Activated T-helper 2 cell treated with anti-CD3 and anti-CD28 coated beads, Interferon-gamma antibody, Interleukin-2, Interleukin-4, amounts not matched to agents 10 μg/mL and 5 μg/mL and 100 μg/mL, durations not matched to agents 14 hours and 24 hours and 36 hours (primary cell): ENCODE results near the gene AGPAT4. TPM values are rescaled to one million over a fixed set of nuclear protein-coding genes. Genes with fewer than 3 reads are reported as not detected.

Experiments
- DNase-seq: peaks from one replicate; pipeline ENCODE4 v3.0.0; 2021; ENCODE audit warnings: low spot score
- H3K27ac Mint-ChIP-seq: one replicate; pipeline ENCODE4 v1.8.0; 2021; ENCODE audit warnings: mixed read lengths
- H3K27me3 Mint-ChIP-seq: one replicate; pipeline ENCODE4 v1.8.0; 2021; ENCODE audit warnings: low read depth, mixed read lengths
- H3K36me3 Mint-ChIP-seq: one replicate; pipeline ENCODE4 v1.8.0; 2021; ENCODE audit warnings: low read depth, mixed read lengths
- H3K4me1 Mint-ChIP-seq: one replicate; pipeline ENCODE4 v1.8.0; 2021; ENCODE audit warnings: low read depth, mixed read lengths
- H3K4me3 Mint-ChIP-seq: one replicate; pipeline ENCODE4 v1.8.0; 2021; ENCODE audit warnings: low read depth, mild to moderate bottlenecking, moderate library complexity, mixed read lengths
- H3K9me3 Mint-ChIP-seq: one replicate; pipeline ENCODE4 v1.8.0; 2021; ENCODE audit warnings: mixed read lengths
- intact Hi-C: fragments of 100-400 bp; cut with micrococcal nuclease; formaldehyde crosslinking; loops from one replicate; pipeline ENCODE4 v1.15.1; 2023
- total RNA-seq: library from RNA; stranded (reverse); gene quantifications from 2 replicates; pipeline ENCODE4 v1.2.3, GENCODE V29; 2022

Gene AGPAT4
- total RNA-seq, 1 donor from 2014 or later, result 7.3 TPM

GRCh38 chr6:161274488-161274858 lies 612 bp upstream of the AGPAT4 start:
- DNase-seq, result no peak
- H3K27ac Mint-ChIP-seq, result peak overlapping the region; percentile 94
- peaks cover 10% of the 10 kb centered on the region for H3K27me3 Mint-ChIP-seq
- H3K36me3 Mint-ChIP-seq, result peaks cover 6% of the 10 kb centered on the region
- peaks cover 28% of the 10 kb centered on the region for H3K4me1 Mint-ChIP-seq
- H3K4me3 Mint-ChIP-seq, result peak overlapping the region; percentile 90
- intact Hi-C loops, result loop anchor here (1.0 to 5.0 kb wide), 3 partner anchors 38 to 187 kb away; no protein-coding TSS in a partner anchor
- no peaks in the 10 kb centered on the region for H3K9me3 Mint-ChIP-seq

- Mint-ChIP-seq H3K27ac (peak overlapping the region; percentile 94), H3K9me3 (no peaks in the 10 kb centered on the region), H3K27me3 (peaks cover 10% of the 10 kb centered on the region), H3K36me3 (peaks cover 6% of the 10 kb centered on the region), H3K4me3 (peak overlapping the region; percentile 90), H3K4me1 (peaks cover 32% of the 10 kb centered on the region)
- intact Hi-C loops, result loop anchor here (1.0 to 5.0 kb wide), 2 partner anchors 186 to 282 kb away; partner anchors contain the start of gene MAP3K4
- DNase-seq, result peak; percentile 44
These were observed 548 bp downstream of the AGPAT4 start for GRCh38 chr6:161273274-161273751.

GRCh38 chr6:161272635-161273273 lies 1.1 kb downstream of the AGPAT4 start:
- Mint-ChIP-seq H3K4me1 (peaks cover 32% of the 10 kb centered on the region), H3K4me3 (peak overlapping the region; percentile 90), H3K27me3 (peaks cover 10% of the 10 kb centered on the region), H3K36me3 (peaks cover 6% of the 10 kb centered on the region), H3K9me3 (no peaks in the 10 kb centered on the region), H3K27ac (peak overlapping the region; percentile 94)
- intact Hi-C loops, result loop anchor here (1.0 to 5.0 kb wide), 2 partner anchors 185 to 281 kb away; partner anchors contain the start of gene MAP3K4
- no peak for DNase-seq

GRCh38 chr6:161271343-161272030 lies 2.4 kb downstream of the AGPAT4 start:
- peaks cover 6% of the 10 kb centered on the region for H3K36me3 Mint-ChIP-seq
- intact Hi-C loops, result loop anchor here (5.0 kb wide), 1 partner anchor 184 kb away; no protein-coding TSS in a partner anchor
- no peak for DNase-seq
- peaks cover 6% of the 10 kb centered on the region for H3K27me3 Mint-ChIP-seq
- no peak overlapping the region for H3K4me3 Mint-ChIP-seq
- H3K27ac Mint-ChIP-seq, result no peak overlapping the region
- H3K4me1 Mint-ChIP-seq, result peaks cover 39% of the 10 kb centered on the region
- H3K9me3 Mint-ChIP-seq, result no peaks in the 10 kb centered on the region

- intact Hi-C loops, result loop anchor here (5.0 kb wide), 1 partner anchor 183 kb away; no protein-coding TSS in a partner anchor
- Mint-ChIP-seq H3K4me1 (peaks cover 45% of the 10 kb centered on the region), H3K36me3 (peaks cover 6% of the 10 kb centered on the region), H3K27ac (no peak overlapping the region), H3K4me3 (no peak overlapping the region), H3K9me3 (no peaks in the 10 kb centered on the region), H3K27me3 (peaks cover 2% of the 10 kb centered on the region)
- no peak for DNase-seq
These were observed 3.7 kb downstream of the AGPAT4 start for GRCh38 chr6:161270116-161270515.

- no peak overlapping the region for H3K4me3 Mint-ChIP-seq
- H3K27ac Mint-ChIP-seq, result no peak overlapping the region
- intact Hi-C loops, result no loop called here
- peaks cover 40% of the 10 kb centered on the region for H3K4me1 Mint-ChIP-seq
- no peaks in the 10 kb centered on the region for H3K9me3 Mint-ChIP-seq
- DNase-seq, result no peak
- H3K27me3 Mint-ChIP-seq, result no peaks in the 10 kb centered on the region
- peaks cover 6% of the 10 kb centered on the region for H3K36me3 Mint-ChIP-seq
These were observed 4.6 kb downstream of the AGPAT4 start for GRCh38 chr6:161269310-161269709.

- no peaks in the 10 kb centered on the region for H3K9me3 Mint-ChIP-seq
- intact Hi-C loops, result no loop called here
- no peak overlapping the region for H3K4me3 Mint-ChIP-seq
- no peak overlapping the region for H3K27ac Mint-ChIP-seq
- no peak for DNase-seq
- peaks cover 37% of the 10 kb centered on the region for H3K4me1 Mint-ChIP-seq
- peaks cover 6% of the 10 kb centered on the region for H3K36me3 Mint-ChIP-seq
- no peaks in the 10 kb centered on the region for H3K27me3 Mint-ChIP-seq
These were observed 5.2 kb downstream of the AGPAT4 start for GRCh38 chr6:161268531-161269210.

GRCh38 chr6:161266513-161267230 lies 7.2 kb downstream of the AGPAT4 start:
- Mint-ChIP-seq H3K9me3 (no peaks in the 10 kb centered on the region), H3K36me3 (peaks cover 6% of the 10 kb centered on the region), H3K27me3 (no peaks in the 10 kb centered on the region), H3K27ac (no peak overlapping the region), H3K4me3 (no peak overlapping the region), H3K4me1 (peaks cover 24% of the 10 kb centered on the region)
- intact Hi-C loops, result no loop called here
- DNase-seq, result no peak

GRCh38 chr6:161265975-161266374 lies 7.9 kb downstream of the AGPAT4 start:
- Mint-ChIP-seq H3K27me3 (no peaks in the 10 kb centered on the region), H3K4me3 (no peak overlapping the region), H3K27ac (no peak overlapping the region), H3K36me3 (peaks cover 2% of the 10 kb centered on the region), H3K4me1 (peaks cover 17% of the 10 kb centered on the region), H3K9me3 (no peaks in the 10 kb centered on the region)
- intact Hi-C loops, result no loop called here
- no peak for DNase-seq

- Mint-ChIP-seq H3K4me3 (no peak overlapping the region), H3K27ac (no peak overlapping the region), H3K4me1 (peaks cover 17% of the 10 kb centered on the region), H3K9me3 (no peaks in the 10 kb centered on the region), H3K27me3 (no peaks in the 10 kb centered on the region), H3K36me3 (no peaks in the 10 kb centered on the region)
- intact Hi-C loops, result no loop called here
- DNase-seq, result no peak
These were observed 8.3 kb downstream of the AGPAT4 start for GRCh38 chr6:161265554-161265953.

GRCh38 chr6:161264181-161264580 lies 9.7 kb downstream of the AGPAT4 start:
- H3K27ac Mint-ChIP-seq, result no peak overlapping the region
- H3K9me3 Mint-ChIP-seq, result no peaks in the 10 kb centered on the region
- no peak for DNase-seq
- peaks cover 17% of the 10 kb centered on the region for H3K4me1 Mint-ChIP-seq
- intact Hi-C loops, result no loop called here
- no peaks in the 10 kb centered on the region for H3K27me3 Mint-ChIP-seq
- H3K36me3 Mint-ChIP-seq, result peaks cover 6% of the 10 kb centered on the region
- no peak overlapping the region for H3K4me3 Mint-ChIP-seq

- no peaks in the 10 kb centered on the region for H3K9me3 Mint-ChIP-seq
- no peaks in the 10 kb centered on the region for H3K27me3 Mint-ChIP-seq
- intact Hi-C loops, result no loop called here
- H3K4me1 Mint-ChIP-seq, result peaks cover 9% of the 10 kb centered on the region
- no peak overlapping the region for H3K4me3 Mint-ChIP-seq
- H3K36me3 Mint-ChIP-seq, result peaks cover 6% of the 10 kb centered on the region
- no peak for DNase-seq
- H3K27ac Mint-ChIP-seq, result no peak overlapping the region
These were observed 12.0 kb downstream of the AGPAT4 start for GRCh38 chr6:161261816-161262215.
